OCI-LY7 (cell line): ENCODE data around the gene RIMBP2. TPM values are rescaled to one million over a fixed set of nuclear protein-coding genes. Genes with fewer than 3 reads are reported as not detected.

Experiments used
- BruUV-seq: library from RNA; stranded (reverse); fragments of 400-500 nt; replicated peaks from 2 replicates; lab custom pipeline; 2021; lab: Mats Ljungman, UMichigan
- CTCF ChIA-PET: fragments of 300-600 bp; sonication (Branson Sonifier 250); formaldehyde crosslinking; loops from one replicate; lab custom pipeline; 2022; ENCODE audit warnings: antibody characterized with exemption; ENCODE audit not compliant: unreplicated experiment; lab: Charles Lee
- POLR2A ChIA-PET: fragments of 300-600 bp; sonication (Branson Sonifier 250); formaldehyde crosslinking; loops from one replicate; lab custom pipeline; 2022; ENCODE audit warnings: antibody characterized with exemption; lab: Charles Lee
- DNase-seq: peaks from one replicate; pipeline ENCODE4 v3.0.0-alpha.2; 2015; ENCODE audit warnings: low spot score
- H2AFZ ChIP-seq: fragments of 200-600 bp; sonication (generic), shearing (Covaris generic); 2 replicates; pipeline ENCODE4 v1.6.1; 2014; ENCODE audit warnings: mild to moderate bottlenecking, antibody characterized with exemption, low read length, moderate library complexity
- H3K27ac ChIP-seq: fragments of 200-600 bp; sonication (generic); 2 replicates; pipeline ENCODE4 v1.5.1; 2014; ENCODE audit warnings: mixed run types, low read depth, mild to moderate bottlenecking, moderate library complexity, low read length, inconsistent platforms; ENCODE audit not compliant: poor library complexity, severe bottlenecking
- H3K36me3 ChIP-seq: fragments of 200-600 bp; sonication (generic); 2 replicates; pipeline ENCODE4 v1.6.1; 2014; ENCODE audit warnings: mild to moderate bottlenecking, antibody characterized with exemption, low read length, moderate library complexity, mixed read lengths; ENCODE audit not compliant: insufficient read depth
- H3K4me1 ChIP-seq: fragments of 200-600 bp; sonication (generic); 2 replicates; pipeline ENCODE4 v1.5.1; 2014; ENCODE audit warnings: mild to moderate bottlenecking, low read length; ENCODE audit not compliant: insufficient read depth, poor library complexity, severe bottlenecking
- H3K4me2 ChIP-seq: fragments of 200-600 bp; sonication (generic); 2 replicates; pipeline ENCODE4 v1.6.1; 2014; ENCODE audit warnings: mild to moderate bottlenecking, low read length
- H3K4me3 ChIP-seq: fragments of 200-600 bp; sonication (generic); 2 replicates; pipeline ENCODE4 v1.5.1; 2014; ENCODE audit warnings: mild to moderate bottlenecking, low read depth, low read length; ENCODE audit not compliant: poor library complexity, severe bottlenecking
- H3K79me2 ChIP-seq: fragments of 200-600 bp; sonication (generic); 2 replicates; pipeline ENCODE4 v1.6.1; 2016; ENCODE audit warnings: low read depth, mild to moderate bottlenecking, low read length, moderate library complexity, mixed read lengths; ENCODE audit not compliant: insufficient read depth
- H3K9me2 ChIP-seq: fragments of 200-600 bp; sonication (generic); 2 replicates; pipeline ENCODE4 v1.6.1; 2016; ENCODE audit warnings: mild to moderate bottlenecking, low read length, mixed read lengths; ENCODE audit not compliant: insufficient read depth
- H3K9me3 ChIP-seq: fragments of 200-600 bp; sonication (generic); 2 replicates; pipeline ENCODE4 v1.6.1; 2014; ENCODE audit warnings: mild to moderate bottlenecking, mixed run types, low read length, mixed read lengths
- H4K20me1 ChIP-seq: fragments of 200-600 bp; sonication (generic); 2 replicates; pipeline ENCODE4 v1.6.1; 2014; ENCODE audit warnings: mild to moderate bottlenecking, antibody characterized with exemption, low read length, moderate library complexity, mixed read lengths; ENCODE audit not compliant: insufficient read depth
- CTCF ChIP-seq: fragments of 200-600 bp; sonication (generic); conservative IDR thresholded peaks from 2 replicates; pipeline ENCODE4 v1.5.1; 2014; ENCODE audit warnings: mild to moderate bottlenecking, antibody characterized with exemption, low read length, moderate library complexity, mixed read lengths
- EZH2phosphoT487 ChIP-seq: fragments of 200-600 bp; sonication (generic); IDR thresholded peaks from 2 replicates; pipeline ENCODE4 v1.6.1; 2018; ENCODE audit warnings: low read depth, borderline replicate concordance, mild to moderate bottlenecking, mixed run types, antibody characterized with exemption, low read length, moderate library complexity, mixed read lengths
- intact Hi-C: fragments of 100-400 bp; cut with micrococcal nuclease; formaldehyde crosslinking; loops from one replicate; pipeline ENCODE4 v1.10.0; 2022; ENCODE audit not compliant: unreplicated experiment
- total RNA-seq, 2 experiments: library from RNA; depleted of rRNA in 1 of 2; stranded (reverse); fragments of >200 nt in 1 of 2; shearing (Covaris generic) in 1 of 2; gene quantifications; 2 replicates each; pipeline ENCODE4 v1.2.3, GENCODE V29; 2014 to 2022

Gene RIMBP2
- total RNA-seq, 2 experiments from 2014 or later: not detected

- ChIA-PET CTCF (no interaction called here), POLR2A (interaction anchor here (1.3 kb wide), 1 partner anchor 24 kb away, joined by 3 read pairs; no protein-coding TSS in a partner anchor)
- no peak for TF ChIP-seq CTCF
- no peak for TF ChIP-seq EZH2phosphoT487
- BruUV-seq: no TSS peak
- Histone ChIP-seq H3K4me1 (no peaks in the 10 kb centered on the region), H3K4me3 (no peak overlapping the region), H2AFZ (no peak overlapping the region), H3K27ac (no peak overlapping the region), H3K79me2 (no peaks in the 10 kb centered on the region), H3K4me2 (no peak overlapping the region), H4K20me1 (no peaks in the 10 kb centered on the region), H3K9me3 (no peaks in the 10 kb centered on the region), H3K36me3 (no peaks in the 10 kb centered on the region), H3K9me2 (no peaks in the 10 kb centered on the region)
- DNase-seq: no peak
- intact Hi-C loops: no loop called here
Measured at GRCh38 chr12:130685850-130686249, 30.2 kb downstream of the RIMBP2 start.

GRCh38 chr12:130685250-130685787, 30.8 kb downstream of the RIMBP2 start:
- no peaks in the 10 kb centered on the region for H3K36me3 ChIP-seq
- no peak overlapping the region for H2AFZ ChIP-seq
- TF ChIP-seq CTCF: no peak
- no peak for TF ChIP-seq EZH2phosphoT487
- H3K27ac ChIP-seq: no peak overlapping the region
- ChIA-PET CTCF (no interaction called here), POLR2A (interaction anchor here (0.6 to 1.3 kb wide), 2 partner anchors 24 to 128 kb away, joined by 3 read pairs; no protein-coding TSS in a partner anchor)
- no peaks in the 10 kb centered on the region for H3K9me2 ChIP-seq
- H3K4me2 ChIP-seq: no peak overlapping the region
- H3K9me3 ChIP-seq: no peaks in the 10 kb centered on the region
- no TSS peak for BruUV-seq
- no peaks in the 10 kb centered on the region for H3K4me1 ChIP-seq
- no peaks in the 10 kb centered on the region for H3K79me2 ChIP-seq
- intact Hi-C loops: no loop called here
- no peaks in the 10 kb centered on the region for H4K20me1 ChIP-seq
- no peak overlapping the region for H3K4me3 ChIP-seq
- no peak for DNase-seq

GRCh38 chr12:130683811-130684210, 32.3 kb downstream of the RIMBP2 start:
- ChIA-PET POLR2A (no interaction called here), CTCF (no interaction called here)
- H3K9me3 ChIP-seq: no peaks in the 10 kb centered on the region
- H2AFZ ChIP-seq: no peak overlapping the region
- H3K4me1 ChIP-seq: no peaks in the 10 kb centered on the region
- H3K9me2 ChIP-seq: no peaks in the 10 kb centered on the region
- H3K4me3 ChIP-seq: no peak overlapping the region
- no peak overlapping the region for H3K27ac ChIP-seq
- intact Hi-C loops: no loop called here
- no peaks in the 10 kb centered on the region for H4K20me1 ChIP-seq
- H3K36me3 ChIP-seq: no peaks in the 10 kb centered on the region
- H3K79me2 ChIP-seq: no peaks in the 10 kb centered on the region
- TF ChIP-seq EZH2phosphoT487 (no peak), CTCF (no peak)
- H3K4me2 ChIP-seq: no peak overlapping the region
- BruUV-seq: no TSS peak
- DNase-seq: no peak
